Myocyte (in vitro differentiated cells): Measurements from ENCODE around the gene CDK4. TPM values are rescaled to one million over a fixed set of nuclear protein-coding genes. Genes with fewer than 3 reads are reported as not detected.

Experiments
- DNase-seq: peaks from one replicate; pipeline ENCODE4 v3.0.0-alpha.2; 2012; ENCODE audit warnings: low read depth
- total RNA-seq: library from RNA; depleted of rRNA; stranded (reverse); fragments of >200 nt; gene quantifications from 2 replicates; pipeline ENCODE4 v1.2.3, GENCODE V29; 2014

Gene CDK4
- total RNA-seq, 1 donor from 2014 or later: 180 TPM

- no peak for DNase-seq
Observed at GRCh38 chr12:57740656-57741412, 11.3 kb downstream of the CDK4 start.

- no peak for DNase-seq
Observed at GRCh38 chr12:57739914-57740538, 12.1 kb downstream of the CDK4 start.

- DNase-seq: no peak
Observed at GRCh38 chr12:57739387-57739786, 12.7 kb downstream of the CDK4 start.

- DNase-seq: peak; percentile 50
Observed at GRCh38 chr12:57738661-57739237, 13.4 kb downstream of the CDK4 start, which contains the start of gene AGAP2. Gene AGAP2 (minus strand): TSS chr12:57738742. CDS start chr12:57738246, 496 bp downstream.

GRCh38 chr12:57737467-57738460 is 14.3 kb downstream of the CDK4 start:
- peak; percentile 52 for DNase-seq

GRCh38 chr12:57736741-57737466 is 15.2 kb downstream of the CDK4 start:
- DNase-seq: no peak

GRCh38 chr12:57735952-57736740 is 16.0 kb downstream of the CDK4 start:
- peak; percentile 86 for DNase-seq

- peak; percentile 97 for DNase-seq
Observed at GRCh38 chr12:57735198-57735855, 16.8 kb downstream of the CDK4 start.

GRCh38 chr12:57734591-57734990 is 17.5 kb downstream of the CDK4 start:
- DNase-seq: peak; percentile 93

GRCh38 chr12:57733928-57734327 is 18.2 kb downstream of the CDK4 start:
- no peak for DNase-seq

GRCh38 chr12:57732726-57733593 is 19.1 kb downstream of the CDK4 start:
- DNase-seq: no peak

- no peak for DNase-seq
Observed at GRCh38 chr12:57732270-57732669, 19.8 kb downstream of the CDK4 start.

GRCh38 chr12:57731411-57732080 is 20.6 kb downstream of the CDK4 start:
- DNase-seq: no peak

- peak; percentile 85 for DNase-seq
Observed at GRCh38 chr12:57730336-57731067, 21.6 kb downstream of the CDK4 start.

- no peak for DNase-seq
Observed at GRCh38 chr12:57729321-57729844, 22.7 kb downstream of the CDK4 start.

- no peak for DNase-seq
Observed at GRCh38 chr12:57727758-57728395, 24.2 kb downstream of the CDK4 start.
